Neural crest cell (in vitro differentiated cells): ENCODE results near the gene CCS. TPM values are rescaled to one million over a fixed set of nuclear protein-coding genes. Genes with fewer than 3 reads are reported as not detected.

ENCODE experiments used
- DNase-seq: peaks from one replicate; pipeline ENCODE4 v3.0.0; 2021; ENCODE audit warnings: low read depth, mixed read lengths, low spot score
- H3K27ac Mint-ChIP-seq: one replicate; pipeline ENCODE4 v1.8.0; 2021; ENCODE audit warnings: mild to moderate bottlenecking, mixed read lengths; ENCODE audit not compliant: unreplicated experiment
- H3K27me3 Mint-ChIP-seq: 2 replicates; pipeline ENCODE4 v1.8.0; 2021; ENCODE audit warnings: low read depth, mild to moderate bottlenecking, mixed read lengths
- H3K36me3 Mint-ChIP-seq: 2 replicates; pipeline ENCODE4 v1.8.0; 2021; ENCODE audit warnings: low read depth, mild to moderate bottlenecking, mixed read lengths
- H3K4me1 Mint-ChIP-seq: 2 replicates; pipeline ENCODE4 v1.8.0; 2021; ENCODE audit warnings: mixed read lengths
- H3K4me3 Mint-ChIP-seq: one replicate; pipeline ENCODE4 v1.8.0; 2021; ENCODE audit warnings: mild to moderate bottlenecking, mixed read lengths
- H3K9me3 Mint-ChIP-seq: 2 replicates; pipeline ENCODE4 v1.8.0; 2021; ENCODE audit warnings: mixed read lengths
- total RNA-seq: library from RNA; stranded (reverse); gene quantifications from 2 replicates; pipeline ENCODE4 v1.2.1, GENCODE V29; 2021
- TF ChIP-seq, protein P1 (sequence below): fragments of 200-600 bp; sonication (generic); conservative IDR thresholded peaks from 2 replicates; pipeline ENCODE4 v1.5.0; 2021; ENCODE audit warnings: antibody characterized with exemption, mild to moderate bottlenecking

The CCS gene
- total RNA-seq, 1 donor from 2014 or later = 47.2 TPM

DNA sequence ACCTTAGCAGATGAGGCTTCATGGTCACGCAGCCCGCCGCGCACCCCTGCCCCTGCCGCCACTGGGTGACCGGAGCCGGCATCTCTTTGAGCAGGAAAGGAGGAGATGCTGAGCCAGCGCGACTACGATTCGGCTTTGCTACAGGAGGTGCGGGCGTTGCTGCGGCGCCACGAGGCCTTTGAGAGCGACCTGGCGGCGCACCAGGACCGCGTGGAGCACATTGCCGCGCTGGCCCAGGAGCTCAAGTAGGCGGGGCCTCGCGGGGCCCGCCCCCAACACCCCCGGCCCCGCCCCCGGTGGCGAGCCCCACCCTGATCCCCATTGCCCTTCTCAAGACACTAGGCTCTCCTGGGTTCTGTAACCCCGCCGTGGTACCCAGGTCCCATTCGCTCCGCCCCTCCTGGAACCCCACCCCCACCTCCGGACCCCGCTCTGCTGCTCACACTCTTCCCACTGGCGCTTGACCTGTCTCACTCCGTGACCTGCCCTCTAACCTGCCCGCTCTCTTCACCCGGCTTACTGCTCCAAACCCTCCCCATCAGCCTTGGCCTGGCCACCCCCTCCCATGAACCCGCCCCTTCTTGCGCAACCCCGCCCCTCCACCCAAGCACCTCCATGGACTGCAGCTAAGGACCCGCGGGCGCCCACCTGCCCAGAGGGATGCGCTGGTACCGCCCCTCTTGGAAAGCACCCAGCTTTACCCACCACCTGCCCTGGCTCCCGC lies 33.7 kb upstream of the CCS start:
- Mint-ChIP-seq H3K4me3 (no peak overlapping the region), H3K9me3 (no peaks in the 10 kb centered on the region), H3K27me3 (no peaks in the 10 kb centered on the region), H3K4me1 (no peaks in the 10 kb centered on the region), H3K36me3 (no peaks in the 10 kb centered on the region), H3K27ac (no peak overlapping the region)
- DNase-seq = no peak
- TF ChIP-seq, protein P1, sequence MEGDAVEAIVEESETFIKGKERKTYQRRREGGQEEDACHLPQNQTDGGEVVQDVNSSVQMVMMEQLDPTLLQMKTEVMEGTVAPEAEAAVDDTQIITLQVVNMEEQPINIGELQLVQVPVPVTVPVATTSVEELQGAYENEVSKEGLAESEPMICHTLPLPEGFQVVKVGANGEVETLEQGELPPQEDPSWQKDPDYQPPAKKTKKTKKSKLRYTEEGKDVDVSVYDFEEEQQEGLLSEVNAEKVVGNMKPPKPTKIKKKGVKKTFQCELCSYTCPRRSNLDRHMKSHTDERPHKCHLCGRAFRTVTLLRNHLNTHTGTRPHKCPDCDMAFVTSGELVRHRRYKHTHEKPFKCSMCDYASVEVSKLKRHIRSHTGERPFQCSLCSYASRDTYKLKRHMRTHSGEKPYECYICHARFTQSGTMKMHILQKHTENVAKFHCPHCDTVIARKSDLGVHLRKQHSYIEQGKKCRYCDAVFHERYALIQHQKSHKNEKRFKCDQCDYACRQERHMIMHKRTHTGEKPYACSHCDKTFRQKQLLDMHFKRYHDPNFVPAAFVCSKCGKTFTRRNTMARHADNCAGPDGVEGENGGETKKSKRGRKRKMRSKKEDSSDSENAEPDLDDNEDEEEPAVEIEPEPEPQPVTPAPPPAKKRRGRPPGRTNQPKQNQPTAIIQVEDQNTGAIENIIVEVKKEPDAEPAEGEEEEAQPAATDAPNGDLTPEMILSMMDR = no peak

DNA sequence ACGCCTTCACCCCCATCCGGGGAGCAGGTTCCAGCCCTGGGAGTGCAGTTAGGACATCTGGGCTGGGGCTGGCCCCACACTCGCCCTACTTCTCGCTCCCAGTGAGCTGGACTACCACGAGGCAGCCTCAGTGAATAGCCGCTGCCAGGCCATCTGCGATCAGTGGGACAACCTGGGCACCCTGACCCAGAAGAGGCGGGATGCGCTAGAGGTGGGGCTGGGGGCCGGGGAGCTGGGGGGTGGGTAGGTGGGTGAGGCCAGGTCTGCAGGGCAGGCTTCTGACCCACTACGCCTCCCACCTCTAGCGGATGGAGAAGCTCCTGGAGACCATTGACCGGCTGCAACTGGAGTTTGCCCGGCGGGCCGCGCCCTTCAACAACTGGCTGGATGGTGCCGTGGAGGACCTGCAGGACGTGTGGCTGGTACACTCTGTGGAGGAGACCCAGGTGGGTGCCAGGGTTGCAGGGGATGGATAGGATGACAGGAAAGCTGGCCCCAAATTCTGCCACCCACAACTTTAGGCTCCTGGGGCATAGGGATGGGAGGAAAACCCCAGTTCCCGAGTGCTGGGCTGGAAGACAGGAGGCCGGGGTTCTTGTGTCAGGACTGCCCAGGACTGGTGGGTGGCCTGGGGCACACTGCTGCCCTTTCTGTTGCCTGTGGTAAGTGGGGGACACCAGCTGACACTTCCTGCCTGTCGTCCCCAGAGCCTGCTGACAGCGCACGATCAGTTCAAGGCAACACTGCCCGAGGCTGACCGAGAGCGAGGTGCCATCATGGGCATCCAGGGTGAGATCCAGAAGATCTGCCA lies 32.9 kb upstream of the CCS start:
- Mint-ChIP-seq H3K27ac (peak overlapping the region; percentile 27), H3K4me3 (no peak overlapping the region), H3K4me1 (no peaks in the 10 kb centered on the region), H3K36me3 (no peaks in the 10 kb centered on the region), H3K27me3 (no peaks in the 10 kb centered on the region), H3K9me3 (no peaks in the 10 kb centered on the region)
- no peak for DNase-seq
- TF ChIP-seq, protein P1 = no peak

DNA sequence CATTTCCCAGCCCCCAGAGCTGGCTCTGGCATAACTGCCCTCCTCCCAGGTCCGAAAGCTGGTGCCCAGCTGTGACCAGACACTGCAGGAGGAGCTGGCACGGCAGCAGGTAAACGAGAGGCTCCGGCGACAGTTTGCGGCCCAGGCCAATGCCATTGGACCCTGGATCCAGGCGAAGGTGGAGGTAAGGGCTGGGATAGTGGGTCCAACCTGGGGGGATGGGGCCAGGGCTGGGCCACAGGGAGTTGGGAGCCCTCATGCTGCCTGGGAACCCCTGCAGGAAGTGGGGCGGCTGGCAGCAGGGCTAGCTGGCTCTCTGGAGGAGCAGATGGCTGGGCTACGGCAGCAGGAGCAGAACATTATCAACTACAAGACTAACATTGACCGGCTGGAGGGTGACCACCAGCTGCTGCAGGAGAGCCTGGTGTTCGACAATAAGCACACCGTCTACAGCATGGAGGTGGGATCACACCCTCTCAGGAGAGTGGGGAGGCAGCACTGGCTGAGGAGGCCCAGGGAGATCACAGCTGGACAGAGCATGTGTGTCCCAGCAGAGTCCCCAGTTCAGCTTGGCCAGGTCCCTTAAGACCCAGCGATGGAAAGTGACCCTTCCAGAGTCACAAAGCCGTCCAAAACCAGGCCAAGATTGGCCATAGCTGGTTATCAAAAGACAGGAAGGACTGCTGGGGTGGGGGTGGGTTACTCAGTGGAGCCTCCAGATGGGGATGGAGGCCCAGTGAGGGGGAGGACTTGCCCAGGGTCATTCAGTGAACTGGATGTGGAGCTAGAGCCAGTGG lies 31.6 kb upstream of the CCS start:
- Mint-ChIP-seq H3K27ac (no peak overlapping the region), H3K27me3 (no peaks in the 10 kb centered on the region), H3K36me3 (no peaks in the 10 kb centered on the region), H3K4me3 (no peak overlapping the region), H3K9me3 (no peaks in the 10 kb centered on the region), H3K4me1 (no peaks in the 10 kb centered on the region)
- DNase-seq = no peak
- TF ChIP-seq, protein P1 = no peak

DNA sequence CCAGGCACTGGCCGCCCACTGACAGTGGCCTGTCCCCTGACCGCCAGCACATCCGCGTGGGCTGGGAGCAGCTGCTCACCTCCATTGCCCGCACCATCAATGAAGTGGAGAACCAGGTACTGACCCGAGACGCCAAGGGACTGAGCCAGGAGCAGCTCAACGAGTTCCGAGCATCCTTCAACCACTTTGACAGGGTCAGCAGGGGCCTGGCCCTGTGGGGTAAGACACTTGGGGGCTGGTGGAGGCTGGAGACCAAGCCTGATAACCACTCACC lies 31.1 kb upstream of the CCS start:
- Mint-ChIP-seq H3K27ac (no peak overlapping the region), H3K4me3 (no peak overlapping the region), H3K27me3 (no peaks in the 10 kb centered on the region), H3K9me3 (no peaks in the 10 kb centered on the region), H3K4me1 (no peaks in the 10 kb centered on the region), H3K36me3 (no peaks in the 10 kb centered on the region)
- TF ChIP-seq, protein P1 = no peak
- no peak for DNase-seq

DNA sequence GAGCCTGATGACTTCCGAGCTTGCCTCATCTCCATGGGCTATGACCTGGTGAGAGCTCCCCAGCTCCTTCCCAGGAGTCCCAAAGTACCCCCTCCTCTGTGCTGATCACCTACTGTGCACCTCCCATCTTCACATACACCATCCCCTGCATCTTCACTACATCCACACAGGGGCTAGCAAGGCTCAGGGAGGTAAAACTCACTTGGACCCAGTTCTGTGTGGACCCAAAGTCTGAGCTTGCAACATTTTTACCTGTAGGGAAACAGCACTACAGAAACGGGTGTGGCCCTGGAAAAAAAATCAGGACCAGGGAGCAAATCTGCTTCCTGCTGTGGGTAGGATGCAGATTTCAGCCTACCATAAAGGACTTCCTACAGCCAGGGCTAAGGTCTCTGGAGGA lies 30.7 kb upstream of the CCS start:
- no peak overlapping the region for H3K27ac Mint-ChIP-seq
- TF ChIP-seq, protein P1 = no peak
- no peaks in the 10 kb centered on the region for H3K4me1 Mint-ChIP-seq
- no peaks in the 10 kb centered on the region for H3K27me3 Mint-ChIP-seq
- no peak overlapping the region for H3K4me3 Mint-ChIP-seq
- no peak for DNase-seq
- H3K9me3 Mint-ChIP-seq = no peaks in the 10 kb centered on the region
- H3K36me3 Mint-ChIP-seq = no peaks in the 10 kb centered on the region
